B cell (primary cell): ENCODE data around the gene SMAD7. TPM values are rescaled to one million over a fixed set of nuclear protein-coding genes. Genes with fewer than 3 reads are reported as not detected.

Source experiments
- ATAC-seq: fragments of 200-7000 bp; cut with Tn5 transposase; one replicate; pipeline ENCODE4 v1.10.0; 2021; ENCODE audit warnings: low read depth, mild to moderate bottlenecking, moderate number of reproducible peaks, moderate library complexity
- CTCF ChIA-PET: fragments of 350-600 bp; sonication (Branson Sonifier 250); formaldehyde crosslinking; loops from one replicate; lab custom pipeline; 2021; ENCODE audit warnings: antibody characterized with exemption, inconsistent platforms; lab: Charles Lee
- POLR2A ChIA-PET: fragments of 350-600 bp; sonication (Branson Sonifier 250); formaldehyde crosslinking; loops from one replicate; lab custom pipeline; 2021; ENCODE audit warnings: antibody characterized with exemption; lab: Charles Lee
- DNase-seq: peaks from one replicate; pipeline ENCODE4 v3.0.0; 2013
- H2AFZ ChIP-seq: 2 replicates; pipeline ENCODE4 v1.6.1; 2012; ENCODE audit warnings: mild to moderate bottlenecking, low read depth, low read length; ENCODE audit not compliant: insufficient read depth, poor library complexity, severe bottlenecking
- H3K27ac ChIP-seq, 2 donors: 1 replicate in 1 of 2; 2 replicates in 1 of 2; pipeline ENCODE4 v1.5.1; 2012 to 2013; ENCODE audit warnings: low read length in 2 of 2, mild to moderate bottlenecking in 2 of 2, moderate library complexity in 1 of 2
- H3K27me3 ChIP-seq, 4 experiments: fragments of 200-600 bp in 1 of 4; sonication (generic) in 1 of 4; replicated peaks in 1 of 4; 1 replicate in 2 of 4; 2 replicates in 2 of 4; pipeline versions ENCODE4 v1.6.1 to v1.7.0; 2013 to 2016; ENCODE audit warnings: low read length in 3 of 4, mild to moderate bottlenecking in 2 of 4, mixed read lengths in 1 of 4, moderate library complexity in 1 of 4; ENCODE audit not compliant: insufficient read depth in 4 of 4, control insufficient read depth in 3 of 4; ENCODE audit errors: control extremely low read depth in 1 of 4
- H3K36me3 ChIP-seq, 2 experiments: replicated peaks in 1 of 2; 1 replicate in 1 of 2; 2 replicates in 1 of 2; pipeline versions ENCODE4 v1.6.1 to v1.7.1; 2013; ENCODE audit warnings: low read length in 1 of 2; ENCODE audit not compliant: insufficient read depth in 2 of 2, control insufficient read depth in 1 of 2; ENCODE audit errors: control extremely low read depth in 1 of 2, extremely low read depth in 1 of 2
- H3K4me1 ChIP-seq, 2 donors: fragments of 200-600 bp in 1 of 2; sonication (generic) in 1 of 2; 1 replicate in 1 of 2; 2 replicates in 1 of 2; pipeline versions ENCODE4 v1.5.1 to v1.6.1; 2013 to 2017; ENCODE audit warnings: low read length in 2 of 2; ENCODE audit not compliant: control insufficient read depth in 2 of 2, insufficient read depth in 2 of 2
- H3K4me2 ChIP-seq: replicated peaks from 2 replicates; pipeline ENCODE3; 2012; ENCODE audit warnings: mild to moderate bottlenecking, low read depth, low read length; ENCODE audit not compliant: poor library complexity, severe bottlenecking
- H3K4me3 ChIP-seq, 5 experiments: fragments of 200-600 bp in 1 of 5; sonication (generic) in 1 of 5; 1 replicate in 3 of 5; 2 replicates in 2 of 5; pipeline versions ENCODE4 v1.5.1 to v1.7.0; 2011 to 2016; ENCODE audit warnings: low read length in 4 of 5, mild to moderate bottlenecking in 4 of 5, low read depth in 2 of 5, control low read depth in 1 of 5, moderate library complexity in 1 of 5; ENCODE audit not compliant: insufficient read depth in 1 of 5; ENCODE audit errors: control extremely low read depth in 1 of 5, extremely low read depth in 1 of 5
- H3K79me2 ChIP-seq: fragments of 200-600 bp; sonication (generic); one replicate; pipeline ENCODE4 v1.6.0; 2016; ENCODE audit warnings: low read length; ENCODE audit not compliant: control insufficient read depth, insufficient read depth
- H3K9ac ChIP-seq: fragments of 200-600 bp; sonication (generic); 2 replicates; pipeline ENCODE4 v1.6.1; 2017; ENCODE audit warnings: mild to moderate bottlenecking, low read length, moderate library complexity
- H3K9me3 ChIP-seq, 3 donors: one replicate each; pipeline versions ENCODE4 v1.6.1 to v1.7.1; 2013; ENCODE audit warnings: low read length in 2 of 3; ENCODE audit not compliant: control insufficient read depth in 2 of 3, insufficient read depth in 1 of 3; ENCODE audit errors: control extremely low read depth in 1 of 3
- H4K20me1 ChIP-seq: 2 replicates; pipeline ENCODE4 v1.6.0; 2012; ENCODE audit warnings: mild to moderate bottlenecking, low read length; ENCODE audit not compliant: insufficient read depth, control insufficient read depth, poor library complexity, severe bottlenecking
- H3K27ac Mint-ChIP-seq: one replicate; pipeline ENCODE4 v1.8.0; 2021; ENCODE audit warnings: mixed read lengths
- H3K27me3 Mint-ChIP-seq: one replicate; pipeline ENCODE4 v1.8.0; 2021; ENCODE audit warnings: mixed read lengths
- H3K4me1 Mint-ChIP-seq: one replicate; pipeline ENCODE4 v1.8.0; 2021; ENCODE audit warnings: mixed read lengths
- H3K4me3 Mint-ChIP-seq: one replicate; pipeline ENCODE4 v1.8.0; 2021; ENCODE audit warnings: mixed read lengths
- H3K9me3 Mint-ChIP-seq: one replicate; pipeline ENCODE4 v1.8.0; 2022; ENCODE audit warnings: mixed read lengths; ENCODE audit not compliant: insufficient read depth
- CTCF ChIP-seq: fragments of 200-600 bp; IDR thresholded peaks from one replicate; pipeline ENCODE4 v1.8.0; 2022; ENCODE audit warnings: antibody characterized with exemption, mild to moderate bottlenecking
- EZH2 ChIP-seq: IDR thresholded peaks from 2 replicates; pipeline ENCODE4 v1.6.1; 2012; ENCODE audit warnings: borderline replicate concordance, low read depth, mild to moderate bottlenecking, moderate library complexity, low read length; ENCODE audit not compliant: insufficient read depth, poor library complexity, severe bottlenecking
- WGBS: methylation state at CpG from one replicate; pipeline ENCODE4 v1.1.5; 2013; ENCODE audit warnings: missing lambda C conversion rate; ENCODE audit not compliant: insufficient coverage; 5-methylcytosine and 5-hydroxymethylcytosine counted together
- intact Hi-C: fragments of 100-400 bp; cut with micrococcal nuclease; formaldehyde crosslinking; loops from one replicate; pipeline ENCODE4 v1.10.0; 2022
- polyA plus RNA-seq: library from polyadenylated mRNA; depleted of rRNA; stranded (reverse); fragments of >200 nt; gene quantifications from 2 replicates; pipeline ENCODE4 v1.2.3, GENCODE V29; 2012
- total RNA-seq, 2 donors: library from RNA; stranded (reverse); fragments of 120-200 nt in 1 of 2; gene quantifications; 1 replicate in 1 of 2; 2 replicates in 1 of 2; pipeline versions ENCODE4 v1.2.3 to v1.2.4, GENCODE V29; 2013 to 2022

The SMAD7 gene
- total and polyA plus RNA-seq, 2 donors (not counting 1 experiment from before 2014, with no cell fraction given), result 10.1 to 20.9 TPM

- Histone ChIP-seq H2AFZ (no peak overlapping the region), H3K4me2 (no peak overlapping the region), H3K36me3 (no peaks in the 10 kb centered on the region), H4K20me1 (no peaks in the 10 kb centered on the region), H3K27ac (no peak overlapping the region), H3K27me3 (no peaks in the 10 kb centered on the region), H3K9ac (no peak overlapping the region), H3K9me3 (peaks cover 0 to 15% (median 10%) of the 10 kb centered on the region in 3 donors), H3K4me3 (no peak overlapping the region), H3K4me1 (no peaks in the 10 kb centered on the region), H3K79me2 (no peaks in the 10 kb centered on the region)
- H3K4me3 Mint-ChIP-seq, result no peak overlapping the region
- ChIA-PET POLR2A (no interaction called here), CTCF (interaction anchor here (0.6 to 1.1 kb wide), 2 partner anchors 18 to 129 kb away, joined by 3 read pairs; no protein-coding TSS in a partner anchor)
- TF ChIP-seq CTCF (no peak), EZH2 (no peak)
- ATAC-seq (no peak), DNase-seq (no peak)
- H3K9me3 Mint-ChIP-seq, result peaks cover 7% of the 10 kb centered on the region
- intact Hi-C loops, result no loop called here
- H3K4me1 Mint-ChIP-seq, result no peaks in the 10 kb centered on the region
- peaks cover 6% of the 10 kb centered on the region for H3K27me3 Mint-ChIP-seq
- WGBS, result 70% methylated on average over 2 of the region's 3 CpGs
- no peak overlapping the region for H3K27ac Mint-ChIP-seq
These were observed 41.8 kb downstream of the SMAD7 start for GRCh38 chr18:48908916-48909315.

DNA sequence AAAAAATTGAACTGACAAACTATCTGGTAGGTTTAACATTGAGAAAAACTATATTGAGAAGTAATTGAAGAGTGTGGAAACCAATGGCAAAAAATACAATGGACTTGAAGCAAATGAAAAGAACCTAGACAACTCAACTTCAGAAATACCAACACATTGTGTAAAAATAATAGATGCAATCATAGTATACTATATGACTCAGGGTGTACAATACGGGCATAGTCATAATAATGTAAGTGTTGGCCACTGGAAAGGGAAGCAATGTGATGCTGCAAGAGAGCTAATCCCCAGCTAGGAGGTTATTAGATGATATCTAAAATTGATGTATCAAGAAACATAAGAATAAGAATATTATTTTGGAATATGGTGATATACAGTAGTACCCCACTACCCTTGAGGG is 45.3 kb downstream of the SMAD7 start:
- H3K79me2 ChIP-seq, result no peaks in the 10 kb centered on the region
- CTCF ChIA-PET, result no interaction called here

More for the DNA sequence above, 45.3 kb downstream of the SMAD7 start:
- peaks cover 0 to 18% (median 10%) of the 10 kb centered on the region in 3 donors for H3K9me3 ChIP-seq
- ATAC-seq, result no peak
- H3K4me1 ChIP-seq, result no peaks in the 10 kb centered on the region
- Mint-ChIP-seq H3K4me1 (no peaks in the 10 kb centered on the region), H3K4me3 (no peak overlapping the region), H3K9me3 (peaks cover 7% of the 10 kb centered on the region), H3K27ac (no peak overlapping the region), H3K27me3 (peaks cover 6% of the 10 kb centered on the region)
- H3K27ac ChIP-seq, result no peak overlapping the region
- H3K27me3 ChIP-seq, result no peaks in the 10 kb centered on the region
- no peaks in the 10 kb centered on the region for H3K36me3 ChIP-seq
- POLR2A ChIA-PET, result no interaction called here
- no peak overlapping the region for H2AFZ ChIP-seq
- no peak overlapping the region for H3K4me3 ChIP-seq
- H4K20me1 ChIP-seq, result no peaks in the 10 kb centered on the region
- no peak overlapping the region for H3K9ac ChIP-seq
- no peak for DNase-seq
- WGBS, result no CpG with 5 or more reads among the region's 1 CpG
- no peak for TF ChIP-seq CTCF
- TF ChIP-seq EZH2, result no peak
- no peak overlapping the region for H3K4me2 ChIP-seq
- intact Hi-C loops, result no loop called here
